ENCODE measurements around the gene COLQ. TPM values are rescaled to one million over a fixed set of nuclear protein-coding genes. Genes with fewer than 3 reads are reported as not detected.

Gene COLQ
- total RNA-seq, 4 donors from 2014 or later, result 0.81 to 3.1 (median 2.8) TPM

- TF ChIP-seq POLR2A (IDR thresholded peaks at IDR 0.05) (no peak), CTCF (IDR thresholded peaks at IDR 0.05) (no peak)
- no peak overlapping the region for H3K27ac ChIP-seq
- H3K36me3 ChIP-seq, result no peaks in the 10 kb centered on the region
- intact Hi-C loops (cut with DNase I), result no loop called here
- no peaks in the 10 kb centered on the region for H3K9me3 ChIP-seq
- no peaks in the 10 kb centered on the region for H3K27me3 ChIP-seq
- 86 to 92% methylated on average over 3 of the region's 3 CpGs for WGBS, 2 donors
- DNase-seq, result no peak
- H3K4me3 ChIP-seq (replicated peaks in 1 of 3), result no peak overlapping the region
- H3K4me1 ChIP-seq, result peaks cover 0 to 17% of the 10 kb centered on the region in 2 donors
Observed at GRCh38 chr3:15510493-15510892, 11.0 kb downstream of the COLQ start.

DNA sequence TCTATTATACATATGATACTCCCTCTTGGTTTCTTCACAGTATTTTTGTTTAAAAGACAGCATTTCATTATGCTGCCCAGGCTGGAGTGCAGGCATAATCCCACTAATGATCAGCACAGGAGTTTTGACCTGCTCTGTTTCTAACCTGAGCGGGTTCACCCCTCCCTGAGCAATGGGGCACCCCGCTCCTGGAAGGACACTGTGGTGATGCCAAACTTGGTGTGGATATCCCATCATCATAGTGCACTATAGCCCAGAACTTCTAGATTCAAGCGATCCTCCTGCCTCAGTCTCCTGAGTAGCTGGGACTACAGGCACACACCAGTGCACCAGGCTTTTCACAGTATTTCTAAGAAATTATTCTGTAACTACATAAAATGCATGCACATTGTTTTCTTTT lies 14.9 kb downstream of the COLQ start:
- no peaks in the 10 kb centered on the region for H3K27me3 ChIP-seq
- 93 to 95% methylated on average over 3 of the region's 3 CpGs for WGBS, 2 donors
- intact Hi-C loops (cut with DNase I), result no loop called here
- no peaks in the 10 kb centered on the region for H3K36me3 ChIP-seq
- TF ChIP-seq CTCF (IDR thresholded peaks at IDR 0.05) (no peak), POLR2A (IDR thresholded peaks at IDR 0.05) (no peak)
- H3K27ac ChIP-seq, result no peak overlapping the region
- no peak overlapping the region for H3K4me3 ChIP-seq (replicated peaks in 1 of 3)
- no peaks in the 10 kb centered on the region for H3K4me1 ChIP-seq
- H3K9me3 ChIP-seq, result no peaks in the 10 kb centered on the region
- DNase-seq, result no peak

GRCh38 chr3:15505479-15506165 lies 15.9 kb downstream of the COLQ start:
- WGBS, 2 donors, result 90 to 93% methylated on average over 7 of the region's 7 CpGs
- H3K36me3 ChIP-seq, result no peaks in the 10 kb centered on the region
- no peaks in the 10 kb centered on the region for H3K27me3 ChIP-seq
- no peak overlapping the region for H3K4me3 ChIP-seq (replicated peaks in 1 of 3)
- DNase-seq, result no peak
- no peak for TF ChIP-seq CTCF (IDR thresholded peaks at IDR 0.05)
- TF ChIP-seq POLR2A (IDR thresholded peaks at IDR 0.05), result no peak
- no peaks in the 10 kb centered on the region for H3K9me3 ChIP-seq
- intact Hi-C loops (cut with DNase I), result no loop called here
- H3K4me1 ChIP-seq, result peaks cover 0 to under 1% of the 10 kb centered on the region in 2 donors
- H3K27ac ChIP-seq, result no peak overlapping the region

DNA sequence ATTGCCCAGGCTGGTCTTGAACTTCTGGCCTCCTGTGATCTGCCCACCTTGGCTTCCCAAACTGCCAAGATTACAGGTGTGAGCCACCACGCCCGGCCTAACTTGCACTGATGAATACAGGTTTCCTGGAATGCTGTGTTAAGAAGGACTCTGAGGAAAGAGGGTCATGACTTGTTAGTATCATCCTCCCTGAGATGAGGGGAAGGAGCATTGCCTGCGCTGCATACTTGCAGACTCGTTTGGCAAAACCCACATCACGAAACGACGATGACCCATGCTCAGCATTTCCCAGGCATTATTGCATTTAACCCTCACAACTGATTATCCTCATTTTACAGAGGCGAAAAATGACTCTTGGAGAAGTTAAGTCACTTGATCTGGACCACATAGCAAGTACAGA lies 18.9 kb downstream of the COLQ start:
- H3K27me3 ChIP-seq, result no peaks in the 10 kb centered on the region
- intact Hi-C loops (cut with DNase I), result no loop called here
- no peak overlapping the region for H3K27ac ChIP-seq
- TF ChIP-seq CTCF (IDR thresholded peaks at IDR 0.05) (no peak), POLR2A (IDR thresholded peaks at IDR 0.05) (no peak)
- peaks cover 0 to 4% of the 10 kb centered on the region in 2 donors for H3K4me1 ChIP-seq
- 86 to 91% methylated on average over 8 of the region's 8 CpGs for WGBS, 2 donors
- no peaks in the 10 kb centered on the region for H3K9me3 ChIP-seq
- no peak overlapping the region for H3K4me3 ChIP-seq (replicated peaks in 1 of 3)
- DNase-seq, result no peak
- no peaks in the 10 kb centered on the region for H3K36me3 ChIP-seq

DNA sequence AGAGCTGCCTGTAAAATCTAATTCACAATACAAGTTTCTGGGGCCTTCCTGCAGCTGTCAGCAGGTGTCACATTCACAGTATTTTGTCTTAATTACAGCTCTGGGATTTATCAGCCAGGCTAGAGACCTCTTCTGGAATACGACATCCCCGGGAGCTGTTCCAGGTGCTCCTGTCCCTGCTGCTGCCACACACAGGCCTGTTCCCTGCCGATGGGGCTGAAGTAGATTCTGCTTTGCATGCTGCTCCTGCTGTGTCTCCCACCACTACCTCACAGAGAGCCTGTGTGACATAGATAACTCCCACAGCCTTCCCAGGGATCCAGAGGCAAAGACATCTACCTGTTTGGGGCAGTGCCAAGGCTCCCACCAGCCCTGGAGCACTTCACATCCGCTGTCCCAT lies 20.4 kb downstream of the COLQ start:
- Histone ChIP-seq H3K9me3 (no peaks in the 10 kb centered on the region), H3K27ac (no peak overlapping the region), H3K4me1 (peaks cover 0 to 5% of the 10 kb centered on the region in 2 donors), H3K27me3 (no peaks in the 10 kb centered on the region), H3K36me3 (no peaks in the 10 kb centered on the region), H3K4me3 (replicated peaks in 1 of 3) (no peak overlapping the region)
- TF ChIP-seq POLR2A (IDR thresholded peaks at IDR 0.05) (no peak), CTCF (IDR thresholded peaks at IDR 0.05) (no peak)
- 74 to 88% methylated on average over 4 of the region's 4 CpGs for WGBS, 2 donors
- intact Hi-C loops (cut with DNase I), result no loop called here
- DNase-seq, result no peak
